8988T (cell line): ENCODE data around the gene CMC1.
"Not testable (repeated sequence)": the region's sequence is repeated elsewhere in the genome, so short reads cannot be mapped to it uniquely, and the experiment has no call there.

Experiments
- DNase-seq: peaks from one replicate; pipeline ENCODE4 v3.0.0; 2011

Gene CMC1, protein sequence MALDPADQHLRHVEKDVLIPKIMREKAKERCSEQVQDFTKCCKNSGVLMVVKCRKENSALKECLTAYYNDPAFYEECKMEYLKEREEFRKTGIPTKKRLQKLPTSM

GRCh38 chr3:28241221-28242160 is at the start of gene CMC1:
TSS of gene CMC1 (plus strand) at chr3:28241619. CDS start at chr3:28241794, 175 bp downstream.
- DNase-seq = peak; percentile 82

DNA sequence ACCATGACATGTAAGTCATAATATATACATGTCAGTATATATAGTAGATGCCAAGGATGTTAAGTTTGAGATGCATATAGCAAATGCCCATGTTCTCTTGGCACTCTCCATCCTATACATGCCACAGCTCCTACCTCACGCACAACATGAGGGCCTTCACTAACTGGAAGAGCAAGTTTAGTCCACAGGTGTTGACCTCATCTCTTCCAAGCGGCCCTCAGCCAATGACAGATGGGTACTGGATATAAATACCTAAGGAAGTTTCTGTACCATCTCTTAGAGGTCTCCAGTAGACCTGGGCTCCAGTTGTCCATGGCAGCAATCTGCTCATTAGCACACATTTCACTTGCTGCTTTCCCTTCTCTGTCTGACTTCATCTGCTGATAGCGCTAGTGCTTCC is 43.3 kb upstream of the CMC1 start:
- DNase-seq = no peak

- DNase-seq = no peak
Observed at GRCh38 chr3:28198974-28199373, 42.4 kb upstream of the CMC1 start.

- DNase-seq = not testable (repeated sequence)
Observed at GRCh38 chr3:28199643-28200042, 41.8 kb upstream of the CMC1 start.

DNA sequence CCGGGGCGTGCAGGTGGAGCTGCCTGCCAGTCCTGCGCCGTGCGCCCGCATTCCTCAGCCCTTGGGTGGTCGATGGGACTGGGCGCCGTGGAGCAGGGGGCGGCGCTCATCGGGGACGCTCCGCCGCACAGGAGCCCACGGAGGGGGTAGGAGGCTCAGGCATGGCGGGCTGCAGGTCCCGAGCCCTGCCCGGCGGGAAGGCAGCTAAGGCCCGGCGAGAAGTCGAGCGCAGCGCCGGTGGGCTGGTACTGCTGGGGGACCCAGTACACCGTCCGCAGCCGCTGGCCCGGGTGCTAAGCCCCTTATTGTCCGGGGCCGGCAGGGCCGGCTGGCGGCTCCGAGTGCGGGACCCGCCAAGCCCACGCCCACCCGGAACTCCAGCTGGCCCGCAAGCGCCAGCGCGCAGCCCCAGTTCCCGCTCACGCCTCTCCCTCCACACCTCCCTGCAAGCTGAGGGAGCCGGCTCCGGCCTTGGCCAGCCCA is 41.0 kb upstream of the CMC1 start:
- not testable (repeated sequence) for DNase-seq

- no peak for DNase-seq
Observed at GRCh38 chr3:28206479-28206878, 34.9 kb upstream of the CMC1 start.

DNA sequence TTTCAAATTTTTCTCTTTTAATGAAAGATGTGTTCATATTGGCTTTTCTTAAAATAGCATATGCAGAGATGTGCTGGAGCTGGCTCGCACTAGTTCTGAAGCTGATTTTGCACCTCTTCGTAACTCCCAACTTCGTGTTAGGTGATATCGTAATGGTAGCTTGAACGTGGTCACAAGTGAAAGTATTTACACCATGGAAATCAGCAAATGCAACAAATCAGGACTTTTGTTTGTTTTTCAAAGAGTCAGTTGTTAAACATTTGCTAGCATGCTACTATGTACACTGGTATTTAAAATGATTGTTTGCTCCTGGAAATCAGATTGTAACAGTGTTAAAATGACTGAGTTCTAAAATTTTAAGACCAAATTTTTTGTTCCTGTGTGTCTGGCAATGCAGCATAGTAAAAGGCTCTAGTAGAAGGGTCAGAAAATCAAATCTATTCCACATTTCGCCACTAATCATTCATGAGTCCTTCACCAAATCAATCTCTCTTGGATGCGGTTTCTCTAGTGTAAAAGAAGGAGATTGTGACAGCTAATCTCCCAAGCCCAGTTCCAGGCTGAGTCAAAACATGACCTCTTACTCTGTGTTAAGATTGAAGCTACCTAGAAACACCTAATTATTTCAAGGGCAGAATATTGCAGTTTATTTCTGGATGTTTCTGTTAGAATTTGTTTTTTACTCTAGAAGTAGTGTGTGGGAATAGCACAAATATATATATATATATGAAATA is 34.3 kb upstream of the CMC1 start:
- no peak for DNase-seq

DNA sequence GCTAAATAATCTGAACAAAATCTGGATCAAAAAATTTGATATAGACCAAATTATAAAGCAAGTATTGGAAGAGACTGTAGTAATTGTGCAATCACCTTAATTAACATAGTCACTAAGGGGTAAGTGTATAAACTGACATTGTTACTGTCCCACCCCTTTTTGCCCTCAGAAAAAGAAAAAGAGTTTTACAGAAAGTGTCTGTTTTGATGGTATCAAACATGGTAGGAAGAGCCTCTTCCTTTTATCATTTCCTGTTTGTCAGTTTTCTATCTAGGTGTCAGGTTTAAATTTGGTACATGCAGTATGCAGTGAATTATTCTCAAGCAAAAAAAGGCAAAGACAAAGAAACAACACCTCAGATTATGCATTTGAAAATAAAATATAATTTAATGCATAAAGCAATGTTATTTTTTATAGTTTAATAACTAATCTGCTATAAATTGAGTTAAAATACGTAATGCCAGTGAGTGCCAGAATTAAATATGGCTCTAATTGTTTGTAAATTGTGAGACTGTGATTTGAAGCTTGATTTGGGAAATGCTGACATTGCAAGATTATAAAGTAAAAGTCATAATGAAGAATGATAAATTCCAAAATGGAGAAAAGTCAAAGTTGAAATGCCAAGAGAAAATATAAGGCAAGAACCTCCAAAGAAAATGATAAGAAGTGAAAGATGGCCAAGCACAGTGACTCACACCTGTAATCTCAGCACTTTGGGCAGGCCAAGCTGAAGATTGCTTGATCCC is 30.3 kb upstream of the CMC1 start:
- no peak for DNase-seq

DNA sequence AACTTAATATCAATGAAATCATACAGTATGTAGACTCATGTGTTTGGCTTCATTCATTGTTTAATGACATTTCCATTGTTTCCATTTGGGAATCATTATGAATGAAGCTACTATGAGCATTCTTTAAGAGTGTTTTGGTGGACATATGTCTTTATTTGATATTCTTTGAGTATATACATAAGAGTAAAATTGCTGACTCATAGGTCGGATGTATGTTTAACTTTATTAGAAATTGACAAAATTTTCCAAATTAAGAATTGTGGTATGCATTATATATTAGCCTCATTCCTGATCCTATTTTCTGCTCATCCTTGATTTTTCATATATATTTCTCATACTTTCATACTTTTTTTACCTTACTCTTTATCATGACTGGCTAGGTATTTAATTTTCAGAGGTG is 28.7 kb upstream of the CMC1 start:
- DNase-seq = no peak

DNA sequence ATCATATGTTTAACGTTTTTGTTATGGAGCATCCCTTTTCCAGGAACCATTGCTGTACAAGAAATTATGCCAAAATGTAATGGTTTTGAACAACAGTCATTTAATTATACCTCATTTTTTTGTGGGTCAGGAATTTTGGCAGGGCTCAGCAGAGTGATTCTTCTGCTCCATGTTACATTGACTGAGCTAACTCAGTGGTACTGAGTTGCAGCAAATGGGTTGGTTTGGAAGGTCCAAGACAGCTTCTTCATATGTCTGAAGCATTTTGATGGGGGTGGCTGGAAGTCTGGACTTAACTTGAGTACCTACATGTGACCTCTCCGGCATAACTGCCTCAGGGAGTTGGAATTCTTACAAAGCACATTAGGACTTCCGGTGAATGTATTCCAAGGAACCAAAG is 26.0 kb upstream of the CMC1 start:
- DNase-seq = no peak

DNA sequence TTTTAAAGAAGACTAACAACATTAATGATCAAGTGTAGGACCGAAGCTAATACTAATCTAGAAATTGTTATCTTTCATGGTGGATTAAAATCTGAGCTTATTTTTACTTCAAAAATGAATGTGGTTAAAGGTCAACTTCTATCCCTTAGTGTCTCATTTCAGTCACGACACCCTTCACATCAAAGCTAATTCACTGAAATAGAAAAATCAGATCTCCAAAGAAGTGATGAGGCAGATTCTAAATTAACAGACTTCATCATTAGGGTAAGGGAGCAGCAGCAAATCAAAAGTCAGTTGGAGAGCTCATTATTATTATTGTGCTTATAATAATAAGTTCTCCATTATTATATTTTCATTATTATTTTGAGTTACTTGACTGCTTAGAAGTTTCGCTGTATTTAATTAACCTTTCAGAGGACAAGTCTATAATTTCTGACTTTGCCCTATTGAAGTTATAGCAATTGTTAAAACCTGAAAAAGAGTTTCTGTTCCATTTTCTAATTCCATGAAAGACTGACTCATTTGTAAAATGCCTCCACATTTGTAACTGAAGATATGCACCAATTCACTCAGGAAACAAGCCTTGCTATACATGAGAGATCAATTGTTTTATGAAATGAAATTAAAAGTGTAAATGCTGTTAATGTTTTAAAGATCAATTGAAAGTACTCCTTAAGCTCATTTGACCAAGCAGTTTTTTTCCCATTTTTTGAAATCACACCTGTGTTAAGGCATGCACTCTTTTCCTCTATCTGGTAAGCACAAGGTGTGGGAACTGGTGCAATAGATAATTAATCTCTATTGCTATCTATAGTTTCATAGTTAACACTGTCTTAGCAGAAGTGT is 23.1 kb upstream of the CMC1 start:
- no peak for DNase-seq

DNA sequence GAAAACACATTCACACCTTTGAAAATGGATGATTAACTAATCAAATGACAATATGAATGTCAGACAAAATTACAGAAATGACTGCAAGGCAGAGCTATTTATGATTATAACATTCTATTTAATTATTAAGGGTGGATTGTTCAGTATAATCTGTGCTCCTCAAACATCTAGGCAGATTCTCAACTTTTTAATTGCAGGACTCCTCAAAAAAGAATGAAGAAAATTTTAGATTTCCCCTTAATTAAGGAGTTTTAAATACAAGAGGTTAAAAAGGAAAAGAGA is 22.6 kb upstream of the CMC1 start:
- DNase-seq = no peak

GRCh38 chr3:28224430-28224829 is 17.0 kb upstream of the CMC1 start:
- DNase-seq = no peak

- DNase-seq = no peak
Observed at GRCh38 chr3:28226020-28226419, 15.4 kb upstream of the CMC1 start.

GRCh38 chr3:28228623-28229022 is 12.8 kb upstream of the CMC1 start:
- no peak for DNase-seq

DNA sequence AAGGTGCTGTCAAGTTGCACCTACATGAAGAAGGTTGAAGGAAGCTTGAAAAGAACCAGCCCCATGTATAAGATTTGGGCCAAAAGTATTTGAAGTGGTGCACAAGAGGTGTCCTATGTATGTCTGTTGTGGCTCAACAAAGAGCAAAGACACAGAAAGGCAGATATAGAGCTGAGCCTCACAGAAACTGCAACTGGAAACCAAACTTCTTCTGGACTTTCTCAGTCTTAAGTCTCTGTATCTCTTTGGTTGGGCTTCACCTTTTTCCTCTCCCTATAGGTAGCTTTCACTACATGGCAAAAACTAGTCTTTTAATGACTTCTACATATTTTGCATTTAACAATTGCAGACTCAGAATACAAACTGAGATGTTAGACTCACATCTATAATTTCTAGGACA is 8.8 kb upstream of the CMC1 start:
- no peak for DNase-seq

DNA sequence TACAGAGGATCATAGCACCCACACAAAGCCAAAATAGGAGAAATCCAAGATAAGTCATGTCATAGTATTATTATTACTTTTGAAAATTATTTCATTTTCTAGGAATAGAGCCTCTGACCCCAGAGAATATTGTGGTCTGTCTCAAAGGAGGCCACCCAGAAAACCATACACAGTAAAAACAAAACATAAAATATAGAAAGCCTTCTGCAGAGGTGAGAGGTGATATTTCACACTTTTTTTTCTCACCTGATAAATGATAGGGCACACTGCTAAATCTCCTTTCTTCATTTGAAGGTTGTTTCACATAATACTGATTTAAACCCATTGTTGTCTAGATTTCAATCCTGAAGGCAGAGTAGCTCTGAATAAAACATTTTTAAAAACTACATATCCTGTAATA is 7.0 kb upstream of the CMC1 start:
- no peak for DNase-seq

DNA sequence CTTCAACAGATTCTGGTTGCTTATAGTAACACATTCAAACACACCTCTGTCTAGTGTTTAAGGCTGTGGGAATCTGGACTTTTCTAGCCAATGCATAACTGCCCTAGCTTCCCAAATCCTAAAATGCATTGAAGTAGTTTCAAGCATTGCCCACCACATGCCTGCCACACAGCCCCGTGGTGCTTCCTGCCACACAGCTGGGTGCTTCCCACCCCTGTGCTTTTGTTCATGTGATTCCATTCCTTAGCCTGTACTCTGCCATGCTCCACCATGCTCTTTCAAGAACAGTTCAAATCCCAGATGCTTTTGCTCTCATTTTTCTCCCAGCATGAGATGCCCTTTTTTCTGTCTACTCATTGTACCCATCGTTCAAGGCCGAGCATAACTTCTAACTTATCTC is 2.3 kb upstream of the CMC1 start:
- no peak for DNase-seq

GRCh38 chr3:28240441-28240840 is 978 bp upstream of the CMC1 start:
- DNase-seq = no peak

- no peak for DNase-seq
Observed at GRCh38 chr3:28242519-28242918, 1.1 kb downstream of the CMC1 start.

DNA sequence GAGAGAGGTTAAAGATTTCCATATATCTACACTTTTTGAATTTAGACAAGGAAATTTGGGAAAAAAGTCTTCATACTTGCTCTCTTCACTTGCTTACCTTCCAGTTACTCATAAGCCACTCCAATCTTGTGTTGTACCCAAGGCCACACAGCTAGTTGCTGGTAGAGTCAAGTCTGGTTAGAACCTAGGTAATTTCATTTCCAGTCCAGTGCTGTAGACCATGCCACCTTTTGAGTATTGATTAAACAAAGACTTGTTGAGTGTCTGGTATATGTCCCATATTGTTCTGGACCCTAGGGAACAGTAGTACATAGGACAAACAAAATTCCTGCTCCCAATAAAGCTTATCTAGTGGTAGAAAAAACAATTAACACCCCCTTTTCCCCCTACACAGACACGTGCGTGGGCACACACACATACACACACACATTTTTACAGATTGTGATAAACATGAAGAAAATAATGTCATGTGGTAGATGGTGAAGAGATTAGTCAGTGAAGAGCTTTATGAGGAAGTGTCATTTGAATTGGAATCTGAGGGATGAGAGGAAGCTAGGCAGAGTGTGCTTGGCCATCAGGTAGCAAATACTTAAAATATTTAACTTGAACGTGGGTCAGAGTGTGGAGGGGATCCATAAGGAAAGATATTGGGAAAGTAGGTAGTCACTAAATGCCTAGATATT is 2.1 kb downstream of the CMC1 start:
- DNase-seq = no peak

DNA sequence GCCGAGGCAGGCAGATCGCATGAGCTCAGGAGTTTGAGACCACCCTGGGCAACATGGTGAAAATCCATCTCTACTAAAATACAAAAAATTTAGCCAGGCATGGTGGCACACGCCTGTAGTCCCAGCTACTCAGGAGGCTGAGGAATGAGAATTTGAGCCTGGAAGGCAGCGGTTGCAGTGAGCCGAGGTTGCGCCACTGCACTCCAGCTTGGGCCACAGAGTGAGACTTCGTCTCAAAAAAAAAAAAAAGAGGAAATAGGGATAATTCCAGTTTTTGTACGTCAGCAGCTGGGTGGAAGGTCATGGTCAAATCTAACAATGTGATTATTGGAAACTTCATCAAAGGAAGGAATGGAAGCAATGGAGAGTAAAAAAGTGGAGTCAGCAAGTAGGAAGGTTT is 3.1 kb downstream of the CMC1 start:
- no peak for DNase-seq
